NCI-H510A (cell line): ENCODE results near the gene CDKN2AIP.
"Not testable (repeated sequence)": the region's sequence is repeated elsewhere in the genome, so short reads cannot be mapped to it uniquely, and the experiment has no call there.

ENCODE experiments used
- DNase-seq: peaks from one replicate; lab custom pipeline; 2025; lab: John Stamatoyannopoulos, UW

CDKN2AIP gene

GRCh38 chr4:183448436-183448835 is 4.0 kb downstream of the CDKN2AIP start:
- no peak for DNase-seq

GRCh38 chr4:183449193-183449882 is 4.9 kb downstream of the CDKN2AIP start:
- no peak for DNase-seq

GRCh38 chr4:183450108-183450507 is 5.7 kb downstream of the CDKN2AIP start:
- DNase-seq: no peak

GRCh38 chr4:183455431-183456195 is 11.2 kb downstream of the CDKN2AIP start:
- no peak for DNase-seq

- no peak for DNase-seq
Observed at GRCh38 chr4:183458005-183458404, 13.6 kb downstream of the CDKN2AIP start.

GRCh38 chr4:183463903-183464619 is 19.6 kb downstream of the CDKN2AIP start:
- DNase-seq: not testable (repeated sequence)

GRCh38 chr4:183465879-183466278 is 21.4 kb downstream of the CDKN2AIP start:
- not testable (repeated sequence) for DNase-seq

GRCh38 chr4:183467246-183467645 is 22.8 kb downstream of the CDKN2AIP start:
- no peak for DNase-seq

GRCh38 chr4:183468210-183469095 is 24.0 kb downstream of the CDKN2AIP start:
- DNase-seq: no peak

- no peak for DNase-seq
Observed at GRCh38 chr4:183469285-183469684, 24.8 kb downstream of the CDKN2AIP start.

GRCh38 chr4:183469936-183470335 is 25.5 kb downstream of the CDKN2AIP start:
- DNase-seq: no peak

GRCh38 chr4:183470821-183471220 is 26.4 kb downstream of the CDKN2AIP start:
- DNase-seq: no peak

GRCh38 chr4:183471946-183472708 is 27.7 kb downstream of the CDKN2AIP start:
- peak; percentile 12 for DNase-seq

- DNase-seq: no peak
Observed at GRCh38 chr4:183478123-183478522, 33.7 kb downstream of the CDKN2AIP start.

GRCh38 chr4:183478926-183479325 is 34.5 kb downstream of the CDKN2AIP start:
- DNase-seq: no peak

- not testable (repeated sequence) for DNase-seq
Observed at GRCh38 chr4:183482515-183483095, 38.2 kb downstream of the CDKN2AIP start.

GRCh38 chr4:183483997-183484396 is 39.6 kb downstream of the CDKN2AIP start:
- no peak for DNase-seq

- no peak for DNase-seq
Observed at GRCh38 chr4:183485411-183486160, 41.1 kb downstream of the CDKN2AIP start.

- DNase-seq: no peak
Observed at GRCh38 chr4:183492791-183493222, 48.4 kb downstream of the CDKN2AIP start.

- DNase-seq: no peak
Observed at GRCh38 chr4:183493246-183493645, 48.8 kb downstream of the CDKN2AIP start.
